H1 (cell line): ENCODE measurements around the gene CCL5. TPM values are rescaled to one million over a fixed set of nuclear protein-coding genes. Genes with fewer than 3 reads are reported as not detected.

ENCODE experiments used
- CTCF ChIA-PET: fragments of 300-600 bp; sonication (Branson Sonifier 250); formaldehyde crosslinking; loops from one replicate; lab custom pipeline; 2021; ENCODE audit not compliant: partially characterized antibody; lab: Charles Lee
- POLR2A ChIA-PET: fragments of 300-600 bp; sonication (Branson Sonifier 250); formaldehyde crosslinking; loops from one replicate; lab custom pipeline; 2021; ENCODE audit warnings: inconsistent platforms; ENCODE audit not compliant: partially characterized antibody; lab: Charles Lee
- DNase-seq, 2 experiments: peaks; one replicate each; pipeline versions ENCODE4 v3.0.0 to v3.0.0-alpha.2; 2010 to 2022; ENCODE audit warnings: low spot score in 2 of 2, low read depth in 1 of 2, mixed read lengths in 1 of 2
- FAIRE-seq: peaks from 2 replicates; lab custom pipeline; 2011; peaks lifted over from hg19 to GRCh38; lab: Jason Lieb, UNC
- H2AFZ ChIP-seq: 2 replicates; pipeline ENCODE4 v1.8.1; 2012; ENCODE audit warnings: low read length, inconsistent platforms
- H2AK5ac ChIP-seq: 2 replicates; pipeline ENCODE4 v1.6.1; 2013; ENCODE audit warnings: low read depth, low read length
- H2BK120ac ChIP-seq: replicated peaks from 2 replicates; pipeline ENCODE3; 2013; ENCODE audit warnings: low read depth, low read length, inconsistent platforms
- H2BK12ac ChIP-seq: 2 replicates; pipeline ENCODE4 v1.6.1; 2013; ENCODE audit warnings: low read depth, low read length
- H2BK15ac ChIP-seq: 2 replicates; pipeline ENCODE4 v1.6.1; 2013; ENCODE audit warnings: low read length
- H2BK20ac ChIP-seq: 2 replicates; pipeline ENCODE4 v1.6.1; 2013; ENCODE audit warnings: low read length
- H2BK5ac ChIP-seq: 2 replicates; pipeline ENCODE4 v1.6.1; 2013; ENCODE audit warnings: low read depth, low read length
- H3K14ac ChIP-seq: 2 replicates; pipeline ENCODE4 v1.6.1; 2013; ENCODE audit warnings: inconsistent platforms; ENCODE audit not compliant: insufficient read length
- H3K18ac ChIP-seq: 2 replicates; pipeline ENCODE4 v1.6.1; 2013; ENCODE audit warnings: low read length; ENCODE audit errors: extremely low read depth
- H3K23ac ChIP-seq: 2 replicates; pipeline ENCODE4 v1.6.1; 2013; ENCODE audit warnings: inconsistent platforms; ENCODE audit not compliant: insufficient read length
- H3K23me2 ChIP-seq: 2 replicates; pipeline ENCODE4 v1.6.1; 2013; ENCODE audit warnings: low read depth, low read length
- H3K27ac ChIP-seq: 2 replicates; pipeline ENCODE4 v1.6.1; 2011; ENCODE audit warnings: low read depth, low read length, inconsistent platforms
- H3K27me3 ChIP-seq, 4 experiments: replicated peaks in 1 of 4; 1 replicate in 1 of 4; 2 replicates in 3 of 4; pipeline versions ENCODE4 v1.6.1 to v1.8.1; 2011 to 2013; ENCODE audit warnings: low read length in 3 of 4, mild to moderate bottlenecking in 3 of 4, inconsistent platforms in 2 of 4, mixed read lengths in 2 of 4, moderate library complexity in 1 of 4; ENCODE audit not compliant: control insufficient read depth in 3 of 4, insufficient read depth in 3 of 4; ENCODE audit errors: extremely low read depth in 1 of 4
- H3K36me3 ChIP-seq, 4 experiments: 2 replicates each; pipeline versions ENCODE4 v1.6.1 to v1.8.1; 2011 to 2013; ENCODE audit warnings: mild to moderate bottlenecking in 4 of 4, low read length in 3 of 4, moderate library complexity in 2 of 4, control low read depth in 1 of 4, inconsistent platforms in 1 of 4; ENCODE audit not compliant: insufficient read depth in 4 of 4, control insufficient read depth in 2 of 4
- H3K4ac ChIP-seq: replicated peaks from 2 replicates; pipeline ENCODE3; 2013; ENCODE audit warnings: low read length, low read depth, mixed read lengths, inconsistent platforms; ENCODE audit not compliant: insufficient read length
- H3K4me1 ChIP-seq, 4 experiments: replicated peaks in 1 of 4; 1 replicate in 1 of 4; 2 replicates in 3 of 4; pipeline versions ENCODE4 v1.6.1 to v1.8.1; 2011 to 2013; ENCODE audit warnings: low read length in 3 of 4, inconsistent platforms in 2 of 4, mixed read lengths in 1 of 4; ENCODE audit not compliant: insufficient read depth in 4 of 4, control insufficient read depth in 3 of 4
- H3K4me2 ChIP-seq, 2 experiments: 2 replicates each; pipeline versions ENCODE4 v1.6.1 to v1.8.1; 2011 to 2013; ENCODE audit warnings: low read depth in 2 of 2, low read length in 2 of 2, control low read depth in 1 of 2, inconsistent platforms in 1 of 2, mild to moderate bottlenecking in 1 of 2; ENCODE audit not compliant: insufficient read depth in 1 of 2
- H3K4me3 ChIP-seq, 4 experiments: fragments of 200-600, 300-600 bp in 1 of 4; sonication (generic), shearing (Covaris generic), sonication (Bioruptor Twin) in 1 of 4; 2 replicates each; pipeline versions ENCODE4 v1.5.1 to v1.8.1; 2011 to 2016; ENCODE audit warnings: low read length in 4 of 4, low read depth in 3 of 4, control low read depth in 2 of 4, inconsistent platforms in 2 of 4, mild to moderate bottlenecking in 2 of 4, mixed read lengths in 1 of 4, moderate library complexity in 1 of 4; ENCODE audit not compliant: insufficient read depth in 2 of 4; ENCODE audit errors: extremely low read depth in 1 of 4
- H3K56ac ChIP-seq: replicated peaks from 2 replicates; pipeline ENCODE3; 2013; ENCODE audit warnings: low read depth, mild to moderate bottlenecking, mixed read lengths, low read length, inconsistent platforms; ENCODE audit not compliant: insufficient read length
- H3K79me1 ChIP-seq: 2 replicates; pipeline ENCODE4 v1.6.1; 2013; ENCODE audit warnings: low read depth, low read length, control low read depth
- H3K79me2 ChIP-seq, 2 experiments: 2 replicates each; pipeline versions ENCODE4 v1.6.1 to v1.8.1; 2012 to 2013; ENCODE audit warnings: low read length in 2 of 2, mild to moderate bottlenecking in 2 of 2, inconsistent platforms in 1 of 2; ENCODE audit not compliant: insufficient read depth in 2 of 2, control insufficient read depth in 1 of 2
- H3K9ac ChIP-seq, 4 experiments: replicated peaks in 1 of 4; 1 replicate in 1 of 4; 2 replicates in 3 of 4; pipeline versions ENCODE4 v1.6.1 to v1.8.1; 2011 to 2013; ENCODE audit warnings: low read depth in 3 of 4, low read length in 3 of 4, control low read depth in 2 of 4, mild to moderate bottlenecking in 2 of 4, moderate library complexity in 2 of 4, inconsistent platforms in 1 of 4; ENCODE audit errors: extremely low read depth in 1 of 4
- H3K9me3 ChIP-seq, 2 experiments: 2 replicates each; pipeline versions ENCODE4 v1.6.1 to v1.8.1; 2012 to 2013; ENCODE audit warnings: mild to moderate bottlenecking in 2 of 2, moderate library complexity in 2 of 2, control low read depth in 1 of 2, inconsistent platforms in 1 of 2, low read depth in 1 of 2, low read length in 1 of 2, mixed read lengths in 1 of 2; ENCODE audit not compliant: insufficient read depth in 2 of 2
- H4K20me1 ChIP-seq, 2 experiments: replicated peaks in 1 of 2; 2 replicates each; pipeline versions ENCODE3 to v1.8.1; 2011 to 2013; ENCODE audit warnings: inconsistent platforms in 2 of 2, low read length in 2 of 2, mild to moderate bottlenecking in 1 of 2; ENCODE audit not compliant: insufficient read depth in 2 of 2, control insufficient read depth in 1 of 2
- H4K5ac ChIP-seq: 2 replicates; pipeline ENCODE4 v1.6.1; 2013; ENCODE audit warnings: low read length, low read depth, mixed read lengths, inconsistent platforms; ENCODE audit not compliant: insufficient read length
- H4K8ac ChIP-seq: 2 replicates; pipeline ENCODE4 v1.8.0; 2013; ENCODE audit warnings: mild to moderate bottlenecking, moderate library complexity, low read length, inconsistent platforms; ENCODE audit not compliant: insufficient read depth; ENCODE audit errors: extremely low read depth
- H4K91ac ChIP-seq: replicated peaks from 2 replicates; pipeline ENCODE3; 2013; ENCODE audit warnings: low read length, mixed read lengths, inconsistent platforms; ENCODE audit not compliant: insufficient read length
- WGBS, 2 experiments: shearing (Covaris generic) in 1 of 2; methylation state at CpG; one replicate each; pipeline versions ENCODE4 v1.1.6 to v1.1.7; 2013 to 2015; ENCODE audit warnings: low lambda C conversion rate in 2 of 2, mixed read lengths in 2 of 2, inconsistent platforms in 1 of 2, low coverage in 1 of 2, missing lambda C conversion rate in 1 of 2; ENCODE audit not compliant: insufficient replicate concordance in 2 of 2, insufficient coverage in 1 of 2, insufficient read length in 1 of 2; ENCODE audit errors: extremely low coverage in 1 of 2, missing lambda C conversion rate in 1 of 2; 5-methylcytosine and 5-hydroxymethylcytosine counted together
- polyA plus RNA-seq, 7 experiments: library from polyadenylated mRNA; depleted of rRNA in 3 of 7; stranded (reverse) in 5 of 7; unstranded in 2 of 7; fragments of >200 nt in 5 of 7; fragments of 200-250 nt in 2 of 7; gene quantifications; 1 replicate in 5 of 7; 2 replicates in 1 of 7; 4 replicates in 1 of 7; pipeline versions ENCODE4 v1.2.1 to v1.2.3, GENCODE V29; 2011 to 2013; ENCODE audit warnings: missing spikeins in 2 of 7, mixed read lengths in 2 of 7
- total RNA-seq: library from RNA; stranded (reverse); fragmentation: NEBNext Ultra II Directional; extraction: Animal tissue kit (Norgen Biotek cat#: 25700); gene quantifications from 2 replicates; pipeline ENCODE4 v1.2.1, GENCODE V29; 2021

Gene CCL5
- total and polyA plus RNA-seq, 2 of the 8 experiments (the other 6 are each of a cell fraction or from before 2014, with no cell fraction given), result not detected

GRCh38 chr17:35856603-35857002 lies 23.6 kb downstream of the CCL5 start:
- Histone ChIP-seq H2BK20ac (no peak overlapping the region), H4K5ac (no peak overlapping the region), H4K8ac (no peak overlapping the region), H3K4me1 (no peaks in the 10 kb centered on the region), H3K27ac (no peak overlapping the region), H2BK120ac (no peak overlapping the region), H3K79me1 (no peaks in the 10 kb centered on the region), H4K91ac (no peak overlapping the region), H3K27me3 (no peaks in the 10 kb centered on the region), H3K9ac (no peak overlapping the region), H3K14ac (no peak overlapping the region), H3K18ac (no peak overlapping the region; the same call in 1 of the 2 replicates), H3K4me3 (no peak overlapping the region), H4K20me1 (peaks cover 2% of the 10 kb centered on the region in 2 experiments), H3K23ac (no peak overlapping the region), H3K4me2 (no peak overlapping the region), H2BK15ac (no peak overlapping the region), H2AFZ (no peak overlapping the region), H3K23me2 (peaks cover 3% of the 10 kb centered on the region; the same call in 1 of the 2 replicates), H3K4ac (no peak overlapping the region), H2BK12ac (no peak overlapping the region), H3K79me2 (no peaks in the 10 kb centered on the region), H3K9me3 (no peaks in the 10 kb centered on the region), H3K56ac (no peak overlapping the region), H2AK5ac (no peak overlapping the region), H3K36me3 (peaks cover 0 to 8% (median 3%) of the 10 kb centered on the region in 4 experiments; a peak in 4 of 8 replicates), H2BK5ac (no peak overlapping the region)
- FAIRE-seq (no peak), DNase-seq (no peak)
- POLR2A ChIA-PET, result interaction anchor here (0.7 to 2.8 kb wide), 4 partner anchors 8 to 49 kb away, joined by 3 to 15 read pairs (median 3); no protein-coding TSS in a partner anchor
- WGBS, 2 experiments, result 98% methylated on average over 2 of the region's 2 CpGs; no CpG with 5 or more reads in 1 of the 2 experiments
- CTCF ChIA-PET, result interaction anchor here (2.4 kb wide), 2 partner anchors 10 to 93 kb away, joined by 7 to 9 read pairs; no protein-coding TSS in a partner anchor
